Measurements from ENCODE around the gene SLPI. TPM values are rescaled to one million over a fixed set of nuclear protein-coding genes. Genes with fewer than 3 reads are reported as not detected.
A peak's percentile ranks its signal among the peaks of the same experiment; 100 is the strongest.

Gene SLPI
- total and polyA plus RNA-seq, 2 experiments from 2014 or later, result not detected

DNA sequence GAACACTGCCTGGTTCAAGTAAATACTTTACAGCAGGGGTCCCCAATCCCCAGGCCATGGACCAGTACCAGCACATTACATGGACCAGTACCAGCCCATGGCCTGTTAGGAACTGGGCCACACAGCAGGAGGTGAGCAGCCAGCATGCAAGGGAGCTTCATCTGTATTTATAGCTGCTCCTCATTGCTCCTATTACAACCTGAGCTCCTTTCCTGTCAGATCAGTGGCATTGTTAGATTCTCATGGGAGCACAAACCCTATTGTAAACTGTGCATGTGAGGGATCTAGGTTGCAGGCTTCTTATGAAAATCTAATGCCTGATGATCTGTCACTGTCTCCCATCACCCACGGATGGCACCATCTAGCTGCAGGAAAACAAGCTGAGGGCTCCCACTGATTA is 40.3 kb upstream of the SLPI start (continued):
- TF ChIP-seq NANOG (IDR thresholded peaks at IDR 0.05; ENCODE audit: borderline replicate concordance) (no peak), EZH2 (IDR thresholded peaks at IDR 0.05; ENCODE audit: low read depth, unreplicated experiment) (no peak), STAT1 (IDR thresholded peaks at IDR 0.05; ENCODE audit: unreplicated experiment) (no peak), ETS1 (IDR thresholded peaks at IDR 0.05) (no peak), CREB1 (CRISPR knock-in tag; IDR thresholded peaks at IDR 0.05; ENCODE audit: low read depth) (no peak), EZH2phosphoT487 (IDR thresholded peaks at IDR 0.05; ENCODE audit: unreplicated experiment) (no peak), JUNB (IDR thresholded peaks at IDR 0.05; ENCODE audit: unreplicated experiment) (no peak)

- Histone ChIP-seq H3K9me2 (ENCODE audit: insufficient read depth) (no peaks in the 10 kb centered on the region), H3K79me2 (replicated peaks; ENCODE audit: insufficient read depth) (no peaks in the 10 kb centered on the region), H3F3A (replicated peaks; ENCODE audit: low read depth) (0 out of 2 replicates have a peak, but pooled peaks cover 4% of the 10 kb centered on the region), H3K27me3 (ENCODE audit: insufficient read depth) (peaks cover 42% of the 10 kb centered on the region), H2AFZ (no peak overlapping the region), H3K4me2 (no peak overlapping the region), H4K20me1 (replicated peaks; ENCODE audit: insufficient read depth) (no peaks in the 10 kb centered on the region), H3K36me3 (ENCODE audit: insufficient read depth) (no peaks in the 10 kb centered on the region; the same call in 1 of the 2 replicates), H3K27ac (ENCODE audit: low read depth) (no peak overlapping the region), H3K4me3 (peak overlapping the region; percentile 64; the same call in 1 of the 2 replicates), H3K4me1 (ENCODE audit: insufficient read depth) (0 out of 2 replicates have a peak, but pooled peaks cover 2% of the 10 kb centered on the region)
- Mint-ChIP-seq H3K27me3 (ENCODE audit: insufficient read depth, low read depth, poor library complexity) (peaks cover 29% of the 10 kb centered on the region), H3K9me3 (peaks cover 24% of the 10 kb centered on the region), H3K4me3 (peak overlapping the region; percentile 72), H3K36me3 (ENCODE audit: low read depth) (peaks cover 19% of the 10 kb centered on the region; the same call in 2 of the 3 replicates), H3K4me1 (peaks cover 10% of the 10 kb centered on the region), H3K27ac (no peak overlapping the region)
- no peak for ATAC-seq
- no peak for DNase-seq (ENCODE audit: low spot score)
- TF ChIP-seq, protein P1, sequence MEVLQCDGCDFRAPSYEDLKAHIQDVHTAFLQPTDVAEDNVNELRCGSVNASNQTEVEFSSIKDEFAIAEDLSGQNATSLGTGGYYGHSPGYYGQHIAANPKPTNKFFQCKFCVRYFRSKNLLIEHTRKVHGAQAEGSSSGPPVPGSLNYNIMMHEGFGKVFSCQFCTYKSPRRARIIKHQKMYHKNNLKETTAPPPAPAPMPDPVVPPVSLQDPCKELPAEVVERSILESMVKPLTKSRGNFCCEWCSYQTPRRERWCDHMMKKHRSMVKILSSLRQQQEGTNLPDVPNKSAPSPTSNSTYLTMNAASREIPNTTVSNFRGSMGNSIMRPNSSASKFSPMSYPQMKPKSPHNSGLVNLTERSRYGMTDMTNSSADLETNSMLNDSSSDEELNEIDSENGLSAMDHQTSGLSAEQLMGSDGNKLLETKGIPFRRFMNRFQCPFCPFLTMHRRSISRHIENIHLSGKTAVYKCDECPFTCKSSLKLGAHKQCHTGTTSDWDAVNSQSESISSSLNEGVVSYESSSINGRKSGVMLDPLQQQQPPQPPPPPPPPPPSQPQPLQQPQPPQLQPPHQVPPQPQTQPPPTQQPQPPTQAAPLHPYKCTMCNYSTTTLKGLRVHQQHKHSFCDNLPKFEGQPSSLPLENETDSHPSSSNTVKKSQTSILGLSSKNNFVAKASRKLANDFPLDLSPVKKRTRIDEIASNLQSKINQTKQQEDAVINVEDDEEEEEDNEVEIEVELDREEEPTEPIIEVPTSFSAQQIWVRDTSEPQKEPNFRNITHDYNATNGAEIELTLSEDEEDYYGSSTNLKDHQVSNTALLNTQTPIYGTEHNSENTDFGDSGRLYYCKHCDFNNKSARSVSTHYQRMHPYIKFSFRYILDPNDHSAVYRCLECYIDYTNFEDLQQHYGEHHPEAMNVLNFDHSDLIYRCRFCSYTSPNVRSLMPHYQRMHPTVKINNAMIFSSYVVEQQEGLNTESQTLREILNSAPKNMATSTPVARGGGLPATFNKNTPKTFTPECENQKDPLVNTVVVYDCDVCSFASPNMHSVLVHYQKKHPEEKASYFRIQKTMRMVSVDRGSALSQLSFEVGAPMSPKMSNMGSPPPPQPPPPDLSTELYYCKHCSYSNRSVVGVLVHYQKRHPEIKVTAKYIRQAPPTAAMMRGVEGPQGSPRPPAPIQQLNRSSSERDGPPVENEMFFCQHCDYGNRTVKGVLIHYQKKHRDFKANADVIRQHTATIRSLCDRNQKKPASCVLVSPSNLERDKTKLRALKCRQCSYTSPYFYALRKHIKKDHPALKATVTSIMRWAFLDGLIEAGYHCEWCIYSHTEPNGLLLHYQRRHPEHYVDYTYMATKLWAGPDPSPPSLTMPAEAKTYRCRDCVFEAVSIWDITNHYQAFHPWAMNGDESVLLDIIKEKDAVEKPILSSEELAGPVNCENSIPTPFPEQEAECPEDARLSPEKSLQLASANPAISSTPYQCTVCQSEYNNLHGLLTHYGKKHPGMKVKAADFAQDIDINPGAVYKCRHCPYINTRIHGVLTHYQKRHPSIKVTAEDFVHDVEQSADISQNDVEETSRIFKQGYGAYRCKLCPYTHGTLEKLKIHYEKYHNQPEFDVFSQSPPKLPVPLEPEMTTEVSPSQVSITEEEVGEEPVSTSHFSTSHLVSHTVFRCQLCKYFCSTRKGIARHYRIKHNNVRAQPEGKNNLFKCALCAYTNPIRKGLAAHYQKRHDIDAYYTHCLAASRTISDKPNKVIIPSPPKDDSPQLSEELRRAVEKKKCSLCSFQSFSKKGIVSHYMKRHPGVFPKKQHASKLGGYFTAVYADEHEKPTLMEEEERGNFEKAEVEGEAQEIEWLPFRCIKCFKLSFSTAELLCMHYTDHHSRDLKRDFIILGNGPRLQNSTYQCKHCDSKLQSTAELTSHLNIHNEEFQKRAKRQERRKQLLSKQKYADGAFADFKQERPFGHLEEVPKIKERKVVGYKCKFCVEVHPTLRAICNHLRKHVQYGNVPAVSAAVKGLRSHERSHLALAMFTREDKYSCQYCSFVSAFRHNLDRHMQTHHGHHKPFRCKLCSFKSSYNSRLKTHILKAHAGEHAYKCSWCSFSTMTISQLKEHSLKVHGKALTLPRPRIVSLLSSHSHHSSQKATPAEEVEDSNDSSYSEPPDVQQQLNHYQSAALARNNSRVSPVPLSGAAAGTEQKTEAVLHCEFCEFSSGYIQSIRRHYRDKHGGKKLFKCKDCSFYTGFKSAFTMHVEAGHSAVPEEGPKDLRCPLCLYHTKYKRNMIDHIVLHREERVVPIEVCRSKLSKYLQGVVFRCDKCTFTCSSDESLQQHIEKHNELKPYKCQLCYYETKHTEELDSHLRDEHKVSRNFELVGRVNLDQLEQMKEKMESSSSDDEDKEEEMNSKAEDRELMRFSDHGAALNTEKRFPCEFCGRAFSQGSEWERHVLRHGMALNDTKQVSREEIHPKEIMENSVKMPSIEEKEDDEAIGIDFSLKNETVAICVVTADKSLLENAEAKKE (CRISPR knock-in tag; IDR thresholded peaks at IDR 0.05), result no peak
- TF ChIP-seq ETS1 (IDR thresholded peaks at IDR 0.05) (no peak), CTCF (conservative IDR thresholded peaks at IDR 0.05; ENCODE audit: low read depth in 2 of 2) (no peak), NANOG (IDR thresholded peaks at IDR 0.05; ENCODE audit: borderline replicate concordance) (no peak), ZNF114 (CRISPR knock-in tag; IDR thresholded peaks at IDR 0.05) (no peak), JUNB (IDR thresholded peaks at IDR 0.05; ENCODE audit: unreplicated experiment) (no peak), STAT1 (IDR thresholded peaks at IDR 0.05; ENCODE audit: unreplicated experiment) (no peak), EZH2 (IDR thresholded peaks at IDR 0.05; ENCODE audit: low read depth, unreplicated experiment) (no peak), POLR2AphosphoS5 (IDR thresholded peaks at IDR 0.05; ENCODE audit: low read depth) (no peak), CREB1 (CRISPR knock-in tag; IDR thresholded peaks at IDR 0.05; ENCODE audit: low read depth) (no peak)
Observed at GRCh38 chr20:45294003-45294368, 39.6 kb upstream of the SLPI start.

Measured in GM23338 (cell line).